HPDE6-E6E7 (cell line): Measurements from ENCODE around the gene HSPG2.
A peak's percentile ranks its signal among the peaks of the same experiment; 100 is the strongest.

Experiments
- DNase-seq: peaks from one replicate; pipeline ENCODE4 v3.0.0; 2011; ENCODE audit warnings: missing footprints; ENCODE audit errors: extremely low spot score

Gene HSPG2

DNA sequence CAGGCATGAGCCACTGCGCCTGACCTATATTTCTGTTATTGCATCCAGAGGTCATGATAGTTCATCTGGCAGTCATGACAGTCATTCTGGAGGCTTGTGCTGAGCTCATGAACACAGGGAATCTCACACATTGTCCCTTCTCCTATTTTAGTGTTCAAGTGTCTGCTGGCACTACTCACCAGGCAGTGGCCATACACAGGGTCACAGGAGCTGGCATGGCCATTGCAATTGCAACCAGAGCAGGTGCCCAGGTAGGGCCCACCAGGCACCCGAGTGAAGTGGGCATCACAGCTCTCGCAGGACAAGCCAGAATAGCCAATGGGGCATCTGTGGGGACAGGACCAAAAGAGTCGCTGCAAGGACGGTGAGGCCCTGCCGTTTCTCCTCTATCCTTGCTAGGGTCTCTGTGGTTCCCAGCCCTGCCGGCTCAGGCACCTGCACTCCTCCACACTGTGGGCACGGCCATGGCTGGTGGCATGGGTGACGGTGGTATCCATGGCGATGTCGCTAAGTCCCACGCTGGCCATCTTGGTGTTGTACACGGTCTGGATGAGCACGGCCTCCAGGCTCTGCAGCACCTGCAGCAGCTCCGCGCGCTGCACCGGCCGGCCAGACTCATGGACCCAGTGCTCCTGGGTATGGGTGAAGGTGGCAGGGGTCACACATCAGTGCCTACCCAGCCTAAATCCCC is 57.0 kb downstream of the HSPG2 start:
- no peak for DNase-seq

DNA sequence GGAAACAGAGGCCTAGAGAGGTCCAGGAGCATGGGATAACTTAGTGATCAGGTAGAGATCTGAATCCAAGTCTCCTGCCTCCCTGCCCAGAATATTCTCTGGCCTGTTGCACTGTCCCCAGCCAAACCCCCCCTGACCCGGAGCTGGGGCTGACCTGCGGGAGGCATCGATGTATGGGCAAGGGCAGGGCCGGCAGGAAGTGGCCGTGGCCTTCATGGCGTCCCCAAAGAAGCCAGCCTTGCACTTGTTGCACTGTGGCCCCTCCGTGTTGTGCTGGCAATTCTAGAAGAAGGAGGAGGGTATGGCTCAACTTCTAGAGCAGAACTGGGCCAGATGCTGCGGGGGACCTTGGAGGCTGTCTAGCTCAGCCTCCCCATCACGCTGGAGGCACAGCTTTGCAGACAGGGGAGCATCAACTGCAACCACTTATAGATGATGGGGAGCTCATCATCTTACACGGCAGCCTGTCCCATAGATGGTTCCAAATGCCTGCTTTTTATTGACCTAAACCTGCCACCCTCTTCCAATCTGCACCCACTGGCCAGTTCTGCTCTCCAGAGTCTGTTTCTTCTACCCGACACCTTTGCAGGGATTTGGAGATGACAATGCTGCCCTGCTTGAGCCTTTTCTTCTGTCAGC is 58.2 kb downstream of the HSPG2 start:
- DNase-seq: no peak

DNA sequence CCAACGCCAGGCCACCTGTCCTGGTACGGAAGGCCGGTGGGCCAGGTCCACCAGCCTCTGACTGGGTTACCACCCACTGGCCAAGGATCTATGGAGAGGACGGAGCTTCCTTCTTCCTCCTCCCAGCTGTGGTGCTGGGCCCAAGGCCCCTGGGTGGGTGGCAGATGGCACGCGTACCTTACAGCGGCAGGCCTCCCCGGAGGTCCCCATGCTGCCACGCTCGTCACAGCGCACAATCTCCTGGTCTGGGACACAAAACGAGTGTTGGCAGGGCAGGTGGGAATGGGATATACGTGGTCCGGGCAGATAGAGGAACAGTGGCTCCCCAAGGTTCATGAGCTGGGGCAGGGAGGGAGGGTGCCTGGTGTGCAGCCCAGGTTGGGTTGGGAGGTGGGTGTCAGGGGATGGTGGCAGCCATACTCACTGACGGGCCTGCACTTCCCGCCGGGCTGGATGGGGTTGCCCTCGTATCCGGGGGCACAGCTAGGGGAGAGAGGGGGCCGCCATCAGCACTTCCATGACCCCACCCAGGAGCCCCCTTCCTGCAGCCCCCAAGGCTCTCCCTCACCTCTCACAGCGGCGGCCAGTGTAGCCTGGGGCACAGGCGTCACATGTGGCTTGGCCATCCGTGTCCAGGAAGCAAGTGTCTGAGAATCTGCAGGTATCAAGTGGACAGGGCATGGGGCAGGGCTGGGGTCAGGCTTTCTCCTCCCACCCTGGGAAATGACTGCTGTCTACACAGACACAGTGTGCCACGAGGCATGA is 58.9 kb downstream of the HSPG2 start:
- no peak for DNase-seq

DNA sequence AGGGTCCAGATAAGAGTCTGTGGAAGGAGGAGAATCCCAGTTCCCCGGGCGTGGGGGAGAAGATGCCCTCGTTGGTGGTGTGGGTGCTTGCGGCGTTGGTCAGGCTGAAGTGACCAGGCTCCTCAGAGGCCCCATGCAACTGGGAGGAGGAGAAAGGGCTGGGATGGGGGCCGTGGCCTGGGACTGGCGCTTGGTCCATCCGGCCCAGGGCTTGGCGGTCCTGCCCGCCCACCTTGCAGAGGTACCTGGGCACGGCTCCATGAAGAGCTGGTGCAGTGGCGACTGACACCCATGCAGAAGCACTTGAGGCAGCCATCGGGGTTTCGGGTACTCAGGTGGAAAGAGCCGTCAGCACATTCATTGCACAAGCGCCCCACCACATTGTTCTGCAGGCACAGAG is 60.8 kb downstream of the HSPG2 start:
- DNase-seq: no peak

DNA sequence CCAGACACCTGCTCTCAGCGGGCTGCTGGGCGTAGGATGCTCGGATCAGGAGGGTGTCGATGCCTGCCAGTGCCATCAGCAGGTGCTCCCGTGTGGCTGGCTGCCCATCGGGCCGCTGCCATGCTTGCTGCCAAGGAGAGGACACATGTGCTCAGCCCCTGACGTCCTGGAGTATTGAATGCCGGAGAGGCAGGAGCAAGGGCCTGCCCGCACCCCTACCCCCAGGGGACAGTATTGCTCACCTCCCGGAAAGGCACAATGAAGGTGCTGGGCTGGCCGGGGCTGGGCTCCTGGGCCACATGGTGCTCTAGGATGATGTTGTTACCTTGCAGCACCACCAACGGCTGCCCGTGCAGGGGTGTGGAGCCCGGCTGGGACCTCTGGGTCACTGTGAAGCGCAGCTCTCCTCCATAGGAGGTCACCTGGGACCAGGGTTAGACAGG is 61.5 kb downstream of the HSPG2 start:
- DNase-seq: no peak

DNA sequence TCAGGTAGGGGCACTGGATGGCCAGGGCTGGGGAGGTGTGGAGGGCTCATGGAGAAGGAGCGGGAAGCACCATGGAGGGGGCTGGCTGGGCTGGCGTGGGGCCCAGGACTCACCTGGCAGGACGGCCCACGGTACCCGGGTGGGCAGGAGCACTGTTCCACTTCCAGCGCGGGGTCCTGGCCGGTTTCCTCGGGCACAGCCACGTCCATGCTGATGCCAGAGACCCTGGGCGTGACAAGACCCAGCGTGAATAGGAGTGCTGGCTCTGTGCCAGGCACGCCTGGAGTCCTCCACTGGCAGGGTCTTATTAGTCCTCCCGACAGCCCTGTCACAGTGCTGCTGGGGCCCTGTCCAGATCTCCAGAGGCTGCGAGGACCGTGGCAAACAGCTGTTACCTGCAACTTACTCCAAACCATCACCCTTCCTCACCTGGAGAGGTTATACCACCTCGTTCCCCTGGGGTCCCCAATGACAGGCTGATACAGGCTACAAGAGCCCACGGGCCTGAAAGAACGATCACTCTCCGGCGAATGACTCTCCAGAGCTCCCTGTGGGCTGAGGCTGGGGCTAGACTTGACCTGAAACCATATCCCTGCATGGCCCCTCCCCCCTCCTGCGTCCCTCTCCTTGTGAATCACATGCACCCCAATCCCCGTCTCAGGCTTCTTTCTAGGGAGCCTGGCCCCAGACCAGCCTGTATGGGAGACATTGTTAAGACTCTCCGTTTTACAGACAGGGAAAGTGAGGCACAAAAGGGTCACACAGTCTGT is 62.1 kb downstream of the HSPG2 start:
- DNase-seq: no peak

DNA sequence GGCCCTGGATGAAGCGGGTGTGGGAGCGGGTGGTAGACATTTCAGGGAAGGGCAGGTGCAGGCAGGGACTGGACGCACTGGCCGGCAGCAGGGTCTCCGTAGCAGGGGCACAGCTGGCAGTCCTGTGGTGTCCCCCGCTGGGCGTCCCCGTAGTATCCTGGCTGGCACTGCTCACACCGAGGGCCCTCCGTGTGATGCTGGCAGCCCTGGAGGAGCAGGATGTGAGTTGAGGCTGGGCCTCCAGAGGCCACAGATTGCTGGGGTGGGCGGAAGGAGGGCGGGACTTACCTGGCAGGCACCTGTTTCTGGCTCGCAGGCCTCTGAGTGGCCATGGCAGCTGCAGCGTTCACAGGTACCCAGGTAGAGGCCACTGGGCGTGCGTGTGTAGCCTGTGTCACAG is 62.8 kb downstream of the HSPG2 start:
- DNase-seq: no peak

DNA sequence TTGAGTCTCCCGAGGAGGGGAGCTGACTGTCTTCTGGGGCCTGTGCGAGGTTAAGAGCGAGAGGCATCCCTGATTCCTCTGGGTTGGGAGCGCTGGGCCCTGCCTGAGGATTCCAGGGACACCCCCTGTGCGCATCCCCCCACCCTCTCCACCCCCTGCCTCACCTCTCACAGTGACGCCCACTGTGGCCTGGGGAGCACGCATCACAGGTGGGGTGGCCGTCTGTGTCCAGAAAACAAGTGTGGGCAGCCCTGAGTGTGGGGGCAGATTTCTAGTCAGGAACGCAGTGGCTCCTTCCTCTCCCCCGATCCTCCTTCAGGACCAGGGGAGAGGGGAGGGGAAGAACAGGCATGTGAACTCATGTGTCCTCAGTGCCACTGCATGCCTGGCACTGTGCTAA is 63.3 kb downstream of the HSPG2 start:
- no peak for DNase-seq

DNA sequence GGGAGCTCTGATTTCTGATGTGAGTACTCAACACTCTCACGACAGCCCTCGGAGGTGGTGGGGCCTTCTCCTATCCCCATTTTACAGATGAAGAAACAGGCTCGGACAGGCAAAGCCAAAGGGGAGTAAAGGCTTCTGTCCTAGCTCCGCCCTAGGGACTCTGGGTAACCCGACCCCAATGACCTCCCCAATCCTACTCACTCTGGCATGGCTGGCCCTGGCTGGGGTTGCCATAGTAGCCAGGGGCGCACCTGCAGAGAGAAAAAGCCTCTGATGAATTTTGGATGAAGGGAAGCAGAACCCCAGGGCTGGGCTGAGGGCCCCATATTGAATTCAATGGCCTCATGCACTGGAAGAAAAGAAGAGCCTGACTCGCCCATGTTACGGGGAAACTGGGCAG is 63.9 kb downstream of the HSPG2 start:
- DNase-seq: no peak

DNA sequence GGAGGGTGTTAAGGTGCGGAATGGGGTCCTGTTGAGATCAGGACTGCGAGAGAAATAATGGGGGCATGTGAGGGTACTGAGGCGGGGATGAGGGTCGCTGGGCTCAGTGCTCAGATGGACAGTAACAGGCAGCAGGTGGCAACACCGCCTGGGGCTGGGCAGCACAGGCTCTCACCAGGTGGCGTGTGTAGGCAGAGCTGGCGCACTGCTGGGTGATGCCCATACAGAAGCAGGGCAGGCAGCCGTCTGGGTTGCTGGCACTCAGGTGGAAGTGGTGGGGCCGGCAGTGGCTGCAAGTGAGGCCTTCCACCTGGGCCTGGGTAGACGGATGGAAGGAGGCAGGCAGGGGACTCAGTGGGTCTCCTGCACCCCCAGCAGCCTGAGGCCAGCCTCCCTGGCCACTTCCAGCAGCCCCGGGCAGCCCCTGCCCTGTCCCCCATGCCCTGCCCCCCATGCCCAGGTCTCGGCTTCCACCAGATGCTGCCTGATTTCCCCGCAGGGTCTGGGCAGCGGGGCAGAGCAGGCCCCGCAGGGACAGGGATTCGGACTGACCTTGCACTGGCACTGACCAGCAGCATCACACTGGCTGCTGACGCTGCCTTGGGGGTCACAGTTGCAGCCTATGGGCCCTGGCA is 64.5 kb downstream of the HSPG2 start:
- no peak for DNase-seq

DNA sequence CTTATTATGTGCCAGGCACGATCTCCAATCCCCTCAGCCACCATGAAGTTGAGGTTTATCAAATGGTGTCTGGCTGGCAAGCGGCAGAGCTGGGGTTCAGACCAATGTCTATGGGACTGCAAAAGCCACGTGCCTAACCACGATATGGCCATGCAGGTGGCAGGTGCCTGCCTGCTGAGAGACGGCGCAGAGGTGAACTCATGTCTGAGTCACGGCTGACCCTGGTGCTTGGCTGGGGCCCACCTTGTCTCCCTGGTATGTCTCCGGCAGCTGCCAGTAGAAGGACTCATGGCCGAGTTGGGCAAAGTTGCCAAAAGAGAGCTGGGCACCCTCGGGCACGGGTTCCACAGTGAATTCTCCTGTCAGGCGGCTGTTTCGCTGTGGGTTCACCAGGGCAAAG is 65.2 kb downstream of the HSPG2 start:
- peak; percentile 75 for DNase-seq

DNA sequence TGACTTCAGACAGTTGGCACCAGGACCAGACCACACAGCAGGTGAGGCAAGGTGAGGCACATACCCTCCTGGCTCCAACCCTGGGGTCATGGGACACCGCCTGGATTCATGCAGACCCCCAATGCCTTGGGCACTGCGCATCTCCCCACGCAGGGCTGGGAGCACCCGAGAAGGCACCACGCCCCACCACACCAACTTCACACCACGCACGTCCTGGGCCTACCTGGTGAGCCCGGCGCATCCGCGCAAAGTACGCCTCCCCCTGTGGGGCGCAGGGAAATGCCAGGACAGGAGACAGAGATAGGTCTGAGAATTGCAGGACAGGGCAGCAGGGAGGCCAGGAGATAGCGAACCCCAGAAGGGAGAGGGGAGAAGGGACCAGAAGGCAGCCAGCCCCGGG is 66.5 kb downstream of the HSPG2 start:
- no peak for DNase-seq

DNA sequence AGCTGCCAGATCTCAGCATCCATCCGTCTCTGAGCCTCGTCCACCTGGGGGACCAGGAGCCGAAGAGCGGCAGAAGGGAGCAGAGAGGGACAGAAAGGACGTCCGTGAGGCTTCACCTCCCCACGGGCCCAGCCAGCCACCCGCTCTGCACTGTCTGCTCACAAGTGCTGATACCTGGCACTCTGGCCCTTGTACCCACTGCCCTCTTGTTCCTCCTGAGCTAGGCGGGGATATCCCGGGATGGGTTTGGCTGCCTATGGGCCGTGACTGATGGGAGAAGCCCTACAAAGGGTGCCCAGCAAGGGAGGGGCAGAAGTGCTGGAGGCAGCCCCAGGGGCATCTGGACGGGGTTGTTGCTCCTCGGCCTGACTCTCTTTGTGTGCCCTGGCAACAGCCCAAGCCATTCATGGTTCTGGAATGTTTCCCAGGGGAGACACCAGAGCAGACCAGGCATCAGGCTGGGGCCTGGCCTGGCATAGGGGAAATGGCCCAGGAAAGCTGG is 67.4 kb downstream of the HSPG2 start:
- DNase-seq: peak; percentile 96

DNA sequence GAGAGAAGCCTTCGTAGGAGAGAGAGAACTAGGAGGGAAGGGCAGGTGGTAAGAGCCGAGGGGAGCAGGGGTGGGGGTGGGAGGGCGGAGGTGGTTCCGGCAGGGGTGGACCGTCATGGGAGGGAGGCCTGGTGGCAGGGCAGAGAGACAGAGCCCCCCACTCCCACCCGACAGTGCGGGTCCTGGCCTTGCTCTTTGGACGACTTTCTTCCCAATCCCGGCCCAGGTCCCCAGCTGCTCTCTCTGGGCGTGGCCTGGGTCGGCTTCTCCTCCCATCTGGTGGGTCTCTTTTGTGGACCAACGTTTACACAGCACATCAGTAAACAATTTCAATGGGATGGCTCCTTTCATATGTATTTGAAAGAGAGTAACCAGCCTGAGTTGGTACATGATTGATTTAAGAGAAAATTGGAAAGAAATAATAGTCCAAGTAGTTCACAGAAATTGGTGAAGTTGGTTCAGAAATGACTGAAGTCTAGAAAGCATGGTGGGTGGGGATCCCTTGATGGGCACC is 68.1 kb downstream of the HSPG2 start:
- DNase-seq: no peak

DNA sequence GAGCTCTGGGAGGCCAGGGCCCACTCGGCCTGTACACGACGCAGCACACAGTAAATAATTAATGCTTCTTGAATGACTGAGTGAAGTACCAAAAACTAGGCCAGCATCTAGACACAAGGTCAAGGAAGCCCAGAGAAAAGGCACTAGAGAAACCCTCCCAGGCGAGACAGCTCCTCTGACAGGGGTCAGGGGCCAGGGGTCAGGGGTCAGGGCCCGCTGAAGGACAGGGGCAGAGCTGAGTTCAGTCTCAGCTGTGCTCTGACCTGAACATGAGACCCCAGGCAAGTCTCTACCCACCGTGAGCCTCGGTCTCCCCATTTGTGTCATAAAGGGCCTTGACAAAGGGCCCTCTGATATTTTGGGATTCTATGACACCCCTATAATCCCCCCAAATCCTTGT is 68.6 kb downstream of the HSPG2 start:
- no peak for DNase-seq

DNA sequence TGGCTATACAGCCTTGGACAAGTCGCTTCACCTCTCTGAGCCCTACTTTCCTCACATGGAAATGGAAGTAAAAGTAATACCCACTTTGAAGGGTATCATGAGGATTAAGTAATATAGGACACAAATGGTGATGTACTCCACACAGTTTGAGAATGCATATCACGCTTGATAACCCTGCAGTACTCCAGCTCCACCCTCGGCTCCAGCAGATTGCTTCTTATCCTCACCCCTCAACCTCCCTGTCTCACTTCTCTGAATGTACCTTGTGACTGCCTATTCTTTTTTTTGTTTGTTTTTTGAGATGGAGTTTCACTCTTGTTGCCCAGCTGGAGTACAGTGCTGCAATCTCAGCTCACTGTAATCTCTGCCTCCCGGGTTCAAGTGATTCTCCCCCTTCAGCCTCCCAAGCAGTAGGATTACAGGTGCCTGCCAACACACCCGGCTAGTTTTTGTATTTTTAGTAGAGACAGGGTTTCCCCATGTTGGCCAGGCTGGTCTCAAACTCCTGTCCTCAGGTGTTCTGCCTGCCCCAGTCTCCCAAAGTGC is 69.6 kb downstream of the HSPG2 start:
- no peak for DNase-seq

DNA sequence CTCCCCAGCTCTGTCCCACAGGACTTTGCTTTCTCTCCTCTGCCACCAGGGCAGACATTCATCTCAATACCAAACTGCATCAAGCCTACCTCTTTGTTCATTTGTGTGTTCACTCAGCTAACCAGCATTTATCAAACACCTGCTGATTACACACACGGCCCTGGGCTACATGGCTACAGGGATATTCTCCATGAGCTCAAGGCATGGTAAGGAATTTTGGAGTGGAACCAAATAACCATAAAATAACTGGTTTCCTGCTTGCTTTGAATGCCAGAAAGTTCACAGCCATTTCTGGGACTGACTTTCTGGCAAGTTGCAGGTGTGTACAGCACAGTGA is 70.4 kb downstream of the HSPG2 start:
- no peak for DNase-seq

DNA sequence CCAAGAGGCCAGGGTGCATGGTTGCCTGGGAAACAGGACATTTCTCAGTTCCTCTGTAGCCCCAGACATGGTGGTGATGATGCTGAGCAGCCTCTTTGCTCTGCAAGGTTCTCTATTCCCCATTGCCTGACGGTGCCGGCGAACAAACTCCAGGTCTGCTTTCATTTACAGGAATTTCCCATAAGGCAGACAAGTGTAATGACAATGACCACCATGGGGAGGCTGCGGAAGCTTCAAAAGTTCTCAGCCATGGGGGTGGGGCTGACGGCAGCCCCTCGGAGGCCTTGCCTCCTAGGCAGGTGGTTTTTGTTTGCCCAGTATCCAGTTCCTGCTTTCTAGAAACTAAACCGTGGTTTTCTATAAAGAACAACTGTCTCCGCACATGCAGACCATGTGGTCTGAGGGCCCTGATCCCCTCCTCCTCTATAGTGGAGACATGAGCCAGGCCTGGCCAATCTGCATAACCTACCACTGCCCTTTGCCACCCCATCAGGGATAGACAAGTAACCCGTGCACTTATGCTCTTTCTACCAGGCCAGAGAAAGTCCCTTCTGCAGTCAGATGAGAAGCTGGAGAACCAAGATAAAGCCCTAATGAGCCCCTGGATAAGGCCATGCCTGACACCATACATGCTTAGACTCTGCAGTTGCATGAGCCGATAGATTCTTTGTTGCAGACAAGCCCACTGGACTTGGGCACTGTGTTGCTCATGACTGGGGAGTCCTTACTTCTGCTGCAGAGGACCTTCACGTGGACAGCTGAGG is 71.0 kb downstream of the HSPG2 start:
- DNase-seq: no peak

DNA sequence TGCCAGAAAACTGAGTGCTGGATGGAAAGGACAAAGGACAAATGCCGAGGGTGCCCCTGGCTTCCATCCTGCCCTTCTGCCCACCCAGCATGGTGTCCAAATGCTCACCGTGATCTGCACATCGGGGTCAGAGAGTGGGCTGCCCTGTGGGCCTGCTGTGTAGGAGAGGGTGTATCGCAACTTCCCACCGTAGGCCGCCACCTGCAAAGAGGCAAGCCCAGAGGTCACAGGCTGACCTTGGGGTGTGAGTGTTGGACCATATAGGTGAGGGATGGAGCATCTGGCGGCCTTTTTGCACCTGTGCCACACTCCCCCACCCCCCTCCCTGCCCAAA is 71.5 kb downstream of the HSPG2 start:
- no peak for DNase-seq

DNA sequence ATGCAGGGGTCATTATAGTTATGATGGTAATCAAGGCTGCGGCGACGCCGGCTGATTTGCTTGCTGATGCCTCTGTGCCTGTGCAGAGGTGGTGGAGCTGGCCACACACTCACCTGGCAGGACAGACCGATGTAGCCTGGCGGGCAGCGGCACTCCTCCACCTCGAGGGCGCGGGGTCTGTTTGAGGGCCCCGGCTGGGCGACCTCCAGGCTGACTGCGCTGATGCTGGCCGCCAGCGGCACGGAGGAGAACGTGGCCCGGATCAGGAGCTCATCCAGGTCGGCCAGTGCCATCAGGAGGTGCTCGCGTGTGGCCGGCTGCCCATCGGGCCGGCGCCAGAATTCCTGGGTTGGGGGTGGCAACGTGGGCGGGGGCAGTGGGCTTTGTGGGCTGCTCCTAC is 72.4 kb downstream of the HSPG2 start:
- DNase-seq: no peak

DNA sequence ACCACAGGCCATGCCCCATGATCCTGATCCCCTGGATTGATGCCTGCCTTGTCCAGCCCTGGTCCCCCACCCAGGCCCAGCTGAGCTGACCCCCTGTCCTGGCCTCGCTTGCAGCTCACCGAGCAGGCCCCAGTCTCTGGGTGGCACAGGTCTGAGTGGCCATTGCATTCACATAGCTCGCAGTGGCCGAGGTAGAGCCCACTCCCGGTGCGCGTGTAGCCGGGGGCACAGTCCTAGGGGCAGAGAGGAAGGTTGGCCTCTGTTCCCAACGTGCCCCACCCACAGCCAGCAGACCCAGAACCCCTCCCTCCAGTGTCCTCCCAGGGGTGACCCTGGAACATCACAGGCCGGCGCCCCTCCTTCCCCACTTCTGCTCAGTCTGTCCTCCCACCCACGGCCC is 73.1 kb downstream of the HSPG2 start:
- DNase-seq: no peak
